Erythroblast (primary cell): ENCODE data around the gene MAPK14.

Experiments used
- DNase-seq, 2 experiments: peaks; one replicate each; lab custom pipeline; 2025; lab: John Stamatoyannopoulos, UW
- GATA1 ChIP-seq: IDR thresholded peaks from 2 replicates; pipeline ENCODE4 v1.6.1; 2011; ENCODE audit warnings: low read depth, mild to moderate bottlenecking, control low read depth, low read length, moderate library complexity
- POLR2A ChIP-seq: IDR thresholded peaks from 2 replicates; pipeline ENCODE4 v1.6.1; 2011; ENCODE audit warnings: mild to moderate bottlenecking, low read length

Gene MAPK14

GRCh38 chr6:36050947-36051710, 23.5 kb downstream of the MAPK14 start:
- no peak for TF ChIP-seq POLR2A
- TF ChIP-seq GATA1, result no peak
- no peak for DNase-seq

GRCh38 chr6:36052097-36052496, 24.5 kb downstream of the MAPK14 start:
- TF ChIP-seq GATA1, result no peak
- TF ChIP-seq POLR2A, result no peak
- peak; percentile 63 to 67 for DNase-seq

- no peak for DNase-seq
- TF ChIP-seq GATA1 (no peak), POLR2A (no peak)
Measured at GRCh38 chr6:36053878-36054277, 26.3 kb downstream of the MAPK14 start.

DNA sequence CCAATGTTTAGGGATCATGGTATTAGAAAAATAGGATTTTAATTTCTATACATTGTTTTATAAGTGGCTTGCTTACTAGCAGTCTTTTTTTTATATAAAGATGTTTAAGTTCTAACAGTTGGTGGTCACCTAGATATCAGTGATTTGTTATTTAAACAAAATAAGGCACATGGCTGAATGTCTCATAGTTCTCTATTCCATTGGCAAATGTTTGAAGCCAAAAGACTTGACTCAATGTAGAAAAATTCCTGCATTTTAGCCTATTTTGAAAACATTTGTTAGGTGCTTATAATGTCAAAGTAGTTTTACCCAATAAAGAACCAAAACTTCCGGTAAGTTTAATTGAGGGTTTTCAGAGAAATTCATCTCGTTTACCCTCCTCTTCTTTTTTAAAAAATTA, 26.8 kb downstream of the MAPK14 start:
- no peak for DNase-seq
- TF ChIP-seq GATA1 (no peak), POLR2A (no peak)

- no peak for TF ChIP-seq POLR2A
- no peak for TF ChIP-seq GATA1
- no peak for DNase-seq
Measured at GRCh38 chr6:36054956-36055355, 27.3 kb downstream of the MAPK14 start.

GRCh38 chr6:36056178-36056577, 28.6 kb downstream of the MAPK14 start:
- DNase-seq, result no peak
- TF ChIP-seq GATA1 (no peak), POLR2A (no peak)

DNA sequence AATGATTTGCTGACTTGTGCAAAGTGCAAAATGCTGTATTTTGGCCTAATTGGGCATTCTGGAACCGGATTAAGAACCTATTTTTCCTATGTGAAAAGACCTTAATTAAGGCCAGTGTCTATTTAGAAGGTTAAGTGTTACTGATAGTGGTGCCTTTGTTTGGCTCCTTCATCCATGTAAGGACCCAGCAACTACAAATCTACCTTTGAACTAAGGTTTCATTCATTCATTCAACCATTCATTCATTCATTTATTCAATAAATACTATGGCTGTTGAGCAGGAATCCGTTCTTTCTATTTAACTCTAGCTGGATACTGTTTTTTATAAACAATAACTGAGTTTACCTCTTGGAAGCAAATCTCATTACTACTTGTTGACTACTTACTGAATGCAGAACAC, 33.6 kb downstream of the MAPK14 start:
- no peak for DNase-seq
- TF ChIP-seq POLR2A (no peak), GATA1 (no peak)

GRCh38 chr6:36062247-36062646, 34.6 kb downstream of the MAPK14 start:
- TF ChIP-seq GATA1, result no peak
- no peak for TF ChIP-seq POLR2A
- DNase-seq, result no peak

GRCh38 chr6:36063318-36064060, 35.9 kb downstream of the MAPK14 start:
- TF ChIP-seq POLR2A, result no peak
- TF ChIP-seq GATA1, result no peak
- peak in 1 of 2 experiments; percentile 30 for DNase-seq

DNA sequence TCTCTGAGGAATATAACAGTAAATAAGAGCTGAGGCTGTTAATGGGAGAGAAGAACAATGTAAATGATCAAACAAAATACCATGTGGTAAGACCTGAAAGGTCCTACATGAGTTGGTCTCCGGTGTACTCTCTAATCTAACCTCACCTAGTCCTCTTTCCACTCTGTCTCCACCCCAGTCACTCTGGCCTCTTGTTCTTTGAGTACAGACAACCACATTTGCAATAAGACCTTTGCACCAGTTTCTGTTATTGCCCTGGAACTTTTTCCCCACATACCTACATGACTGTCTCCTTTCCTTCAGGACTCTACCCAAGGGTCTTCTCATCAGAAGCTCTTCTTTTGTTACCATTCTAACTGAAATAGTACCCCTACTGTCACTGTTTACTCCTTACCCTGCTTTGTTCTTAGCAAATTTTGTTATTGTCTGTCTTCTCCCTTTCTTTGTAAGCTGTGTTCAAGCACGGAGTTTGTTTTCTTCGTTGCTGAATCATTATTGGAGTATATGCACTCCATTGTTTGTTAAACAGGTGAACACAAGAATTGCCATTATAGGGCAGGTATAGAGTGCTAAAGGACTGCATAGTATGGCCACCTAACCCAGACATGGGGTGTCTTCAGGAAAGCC, 37.3 kb downstream of the MAPK14 start:
- no peak for TF ChIP-seq POLR2A
- no peak for TF ChIP-seq GATA1
- peak; percentile 61 to 70 for DNase-seq

GRCh38 chr6:36065916-36066315, 38.3 kb downstream of the MAPK14 start:
- TF ChIP-seq POLR2A, result no peak
- TF ChIP-seq GATA1, result no peak
- DNase-seq, result peak; percentile 63 to 84

DNA sequence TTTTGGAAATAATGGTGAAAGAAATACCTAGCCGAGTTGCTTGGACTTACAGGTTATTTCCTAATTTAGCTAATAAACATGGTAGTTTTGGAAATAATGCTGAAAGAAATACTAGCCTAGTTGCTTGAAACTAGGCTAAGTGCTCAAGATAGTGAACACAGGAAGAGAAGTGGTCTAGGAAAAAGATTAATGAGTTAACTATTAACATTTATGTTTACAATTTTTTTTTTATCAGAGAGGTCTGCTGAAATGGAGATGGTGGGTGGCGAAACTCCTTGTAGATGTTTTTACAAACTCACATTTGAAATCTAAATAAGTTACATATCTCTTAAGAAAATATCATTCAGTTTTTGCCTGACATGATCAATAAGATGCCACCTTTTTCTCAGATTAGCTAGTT, 39.2 kb downstream of the MAPK14 start:
- TF ChIP-seq GATA1 (no peak), POLR2A (no peak)
- DNase-seq, result peak; percentile 52 to 60

DNA sequence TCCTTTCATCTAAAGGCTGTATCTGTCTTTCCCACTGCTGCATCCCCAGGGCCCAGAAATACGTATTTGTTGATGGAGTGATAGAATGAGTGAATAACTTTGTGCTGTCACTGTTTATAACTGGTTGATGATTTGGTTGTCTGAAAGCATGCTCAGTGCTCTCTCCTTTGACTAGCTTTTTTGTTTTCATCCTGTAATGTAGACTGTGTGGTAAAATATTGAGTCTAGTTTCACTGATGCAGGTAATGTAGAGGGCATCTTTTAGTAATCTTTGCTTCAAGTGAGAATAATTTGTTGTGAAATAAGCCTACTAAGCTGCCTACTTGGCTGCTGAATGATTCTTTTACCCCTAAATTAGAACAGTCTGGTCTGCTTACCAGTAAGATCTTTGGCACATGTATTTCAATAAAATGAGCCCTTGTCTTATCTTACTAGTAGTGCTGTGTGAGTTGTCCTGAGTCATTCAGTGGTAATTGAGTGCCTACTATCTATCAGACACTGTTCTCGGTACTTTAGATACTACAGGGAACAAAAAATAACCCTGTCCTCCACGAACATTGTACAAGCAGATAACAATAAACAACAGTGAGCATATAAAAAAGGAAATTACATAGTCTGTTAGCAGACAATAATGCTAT, 39.9 kb downstream of the MAPK14 start:
- DNase-seq, result peak; percentile 86 to 95
- TF ChIP-seq POLR2A (no peak), GATA1 (peak; percentile 30)

DNA sequence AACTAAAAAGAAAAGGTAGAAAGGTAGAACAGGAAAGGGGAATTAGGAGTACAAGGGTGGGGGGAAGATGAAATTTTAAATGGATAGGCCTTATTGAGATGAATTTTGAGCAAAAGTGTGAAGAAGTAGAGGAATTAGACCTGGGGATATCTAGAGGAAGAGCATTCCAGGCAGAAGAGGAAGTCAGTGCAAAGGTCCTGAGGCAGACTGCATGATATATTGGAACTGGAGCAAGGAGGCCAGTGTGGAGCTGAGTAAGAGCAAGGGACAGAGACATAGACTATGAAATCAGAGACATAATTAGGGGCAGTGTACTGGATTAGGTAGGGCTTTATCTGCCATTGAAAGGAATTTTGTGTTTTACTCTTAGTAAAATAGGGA, 40.4 kb downstream of the MAPK14 start:
- TF ChIP-seq GATA1 (no peak), POLR2A (no peak)
- DNase-seq, result no peak
